NB4 (cell line): Measurements from ENCODE around the gene SEPTIN10.

ENCODE experiments used
- CTCF ChIP-seq: IDR thresholded peaks from one replicate; pipeline ENCODE4 v1.5.1; 2012; ENCODE audit warnings: low read depth, low read length
- MYC ChIP-seq: IDR thresholded peaks from 2 replicates; pipeline ENCODE4 v1.6.1; 2011; ENCODE audit warnings: low read depth, low read length
- POLR2A ChIP-seq: IDR thresholded peaks from 2 replicates; pipeline ENCODE4 v1.6.1; 2011; ENCODE audit warnings: mild to moderate bottlenecking; ENCODE audit not compliant: insufficient read length; ENCODE audit errors: extremely low read depth

- TF ChIP-seq CTCF (no peak), POLR2A (no peak), MYC (no peak)
Observed at GRCh38 chr2:109616184-109616583, 2.4 kb upstream of the SEPTIN10 start.
